HG03045 (cell line): ENCODE results near the gene SLC22A2.
"Not testable (repeated sequence)": the region's sequence is repeated elsewhere in the genome, so short reads cannot be mapped to it uniquely, and the experiment has no call there.

Experiments used
- ATAC-seq: cut with Tn5 transposase; IDR thresholded peaks from one replicate; pipeline ENCODE4 v1.9.1; 2021; ENCODE audit warnings: mild to moderate bottlenecking, moderate library complexity; ENCODE audit not compliant: unreplicated experiment

SLC22A2 gene

GRCh38 chr6:160258346-160259142, at the start of gene SLC22A2:
TSS of gene SLC22A2 (minus strand) at chr6:160258821. CDS start at chr6:160258757, 64 bp downstream.
- no peak for ATAC-seq

- no peak for ATAC-seq
Measured at GRCh38 chr6:160305926-160306713, 47.5 kb upstream of the SLC22A2 start.

- ATAC-seq = no peak
Measured at GRCh38 chr6:160303806-160304205, 45.2 kb upstream of the SLC22A2 start.

- ATAC-seq = not testable (repeated sequence)
Measured at GRCh38 chr6:160302431-160303082, 43.9 kb upstream of the SLC22A2 start.

- ATAC-seq = no peak
Measured at GRCh38 chr6:160301339-160301738, 42.7 kb upstream of the SLC22A2 start.

DNA sequence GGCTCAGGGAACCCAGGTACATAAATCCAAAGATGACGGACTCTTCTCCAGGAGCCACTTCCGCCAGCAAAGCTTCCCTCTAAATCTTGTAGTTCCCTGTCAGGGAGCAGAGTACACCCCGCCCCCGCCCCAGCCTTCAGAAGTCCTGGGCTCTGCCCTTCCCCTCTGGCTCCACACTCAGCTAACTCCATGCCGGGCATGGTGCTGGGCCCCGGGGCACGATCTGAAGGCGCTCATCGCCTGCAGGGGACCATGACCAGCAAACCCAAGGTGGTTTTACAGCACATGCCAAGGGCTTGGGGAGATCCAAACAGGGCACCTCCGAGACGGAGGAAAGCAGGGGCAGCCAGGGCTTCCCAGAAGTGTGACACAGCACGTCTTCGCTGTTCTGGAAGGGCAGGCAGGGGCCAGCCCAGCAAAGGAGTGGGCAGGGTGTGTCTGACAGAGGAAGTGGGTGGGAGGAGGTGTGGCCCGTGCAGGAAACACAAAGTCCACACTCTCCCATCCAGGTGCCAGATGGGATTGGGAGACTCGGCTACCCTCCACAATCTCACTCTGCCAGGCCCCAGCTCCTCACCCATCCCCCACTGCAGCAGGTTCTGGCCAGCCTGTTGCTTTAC, 41.6 kb upstream of the SLC22A2 start:
- no peak for ATAC-seq

DNA sequence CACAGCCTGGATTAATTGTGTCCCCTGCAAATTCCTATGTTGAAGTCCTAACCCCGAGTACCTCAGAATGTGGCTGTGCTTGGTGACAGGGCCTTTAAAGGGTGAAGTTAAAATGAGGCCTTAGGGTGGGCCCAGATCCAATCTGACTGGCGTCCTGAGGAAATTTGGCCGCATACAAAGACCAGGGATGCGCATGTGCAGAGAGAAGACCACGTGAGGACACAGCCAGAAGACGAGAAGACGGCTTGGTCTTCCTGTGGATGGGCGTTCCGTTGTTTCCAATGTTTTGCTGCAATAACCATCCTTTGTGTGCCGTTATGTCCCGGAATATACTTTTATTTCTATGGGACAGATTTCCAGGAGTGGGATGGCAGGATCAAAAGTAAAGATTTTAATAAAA, 40.9 kb upstream of the SLC22A2 start:
- ATAC-seq = no peak

DNA sequence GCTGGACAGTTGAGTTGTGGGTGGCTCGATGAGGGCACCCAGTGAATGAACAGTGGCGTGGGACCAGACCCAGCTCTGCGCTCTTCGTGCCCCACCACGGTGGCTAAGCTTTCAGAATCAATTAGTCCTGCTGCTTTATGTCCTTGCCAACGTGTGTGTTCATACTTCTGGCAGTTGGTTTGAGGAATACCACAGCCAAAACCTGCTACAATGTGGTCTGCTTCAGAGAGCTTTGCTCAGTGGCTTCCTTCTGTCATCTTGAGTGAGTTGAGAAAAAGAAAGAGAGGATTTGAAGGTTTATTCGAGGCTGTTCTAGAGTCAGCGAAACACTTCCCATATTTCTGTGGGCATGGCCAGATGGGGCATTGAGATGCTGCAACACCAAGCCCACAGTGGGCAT, 39.5 kb upstream of the SLC22A2 start:
- ATAC-seq = no peak

GRCh38 chr6:160297310-160297709, 38.7 kb upstream of the SLC22A2 start:
- ATAC-seq = no peak

DNA sequence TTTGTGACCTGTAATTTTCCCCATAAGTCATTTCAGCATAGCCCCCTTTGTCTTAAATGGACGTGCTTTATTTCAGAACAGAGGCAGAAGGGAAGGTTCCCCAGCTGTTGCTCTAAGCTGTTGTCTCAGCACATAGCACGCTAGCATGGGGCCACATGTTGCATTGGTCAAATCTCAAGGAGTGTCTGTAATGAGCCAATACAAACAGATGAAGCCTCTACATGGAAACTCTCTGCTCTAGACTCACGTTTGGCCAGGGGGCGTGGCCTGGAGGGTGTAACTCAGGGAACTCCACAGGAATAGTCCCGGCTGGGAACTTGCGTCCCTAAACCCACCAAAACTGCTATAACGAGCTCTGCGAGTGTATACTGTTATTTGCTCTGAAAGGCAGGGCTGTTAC, 35.2 kb upstream of the SLC22A2 start:
- ATAC-seq = no peak

- ATAC-seq = no peak
Measured at GRCh38 chr6:160285541-160286105, 27.0 kb upstream of the SLC22A2 start.

DNA sequence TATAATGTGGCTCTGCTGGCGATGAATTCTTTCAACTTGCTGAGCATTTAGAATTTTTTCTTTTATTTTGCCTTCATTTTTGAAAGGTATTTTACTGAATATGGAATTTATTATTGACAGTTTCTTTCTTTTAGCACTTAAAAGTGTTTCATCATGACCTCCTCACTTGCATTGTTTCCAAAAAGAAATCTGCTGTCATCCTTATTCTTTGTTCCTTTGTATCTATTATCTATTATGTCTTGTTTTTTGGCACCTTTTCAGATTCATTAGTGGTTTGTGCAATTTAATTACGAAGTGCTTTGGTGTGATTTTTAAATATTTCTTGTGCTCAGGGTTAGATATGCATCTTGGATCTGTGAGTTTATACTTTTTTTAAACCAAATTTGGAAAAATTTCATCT, 26.0 kb upstream of the SLC22A2 start:
- no peak for ATAC-seq

GRCh38 chr6:160282444-160282843, 23.8 kb upstream of the SLC22A2 start:
- ATAC-seq = no peak

DNA sequence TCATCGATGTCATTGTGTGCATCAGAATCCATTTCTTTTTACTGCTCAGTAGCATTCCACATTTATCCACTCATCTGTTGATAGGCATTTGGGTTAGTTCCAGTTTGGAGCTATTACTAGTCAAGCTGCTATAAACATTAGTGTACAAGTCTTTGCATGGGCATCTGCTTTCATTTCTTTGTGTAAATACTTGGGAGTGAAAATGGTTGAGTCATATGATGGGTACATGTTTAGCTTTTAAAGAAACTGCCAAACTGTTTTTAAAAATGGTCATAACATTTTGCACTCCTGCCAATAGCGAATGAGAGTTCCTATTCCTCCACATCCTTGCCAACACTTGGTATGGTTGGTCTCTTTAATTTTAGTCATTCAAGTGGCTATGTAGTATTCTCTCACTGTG, 21.2 kb upstream of the SLC22A2 start:
- no peak for ATAC-seq

GRCh38 chr6:160278786-160279310, 20.2 kb upstream of the SLC22A2 start:
- no peak for ATAC-seq

GRCh38 chr6:160278311-160278710, 19.7 kb upstream of the SLC22A2 start:
- no peak for ATAC-seq

DNA sequence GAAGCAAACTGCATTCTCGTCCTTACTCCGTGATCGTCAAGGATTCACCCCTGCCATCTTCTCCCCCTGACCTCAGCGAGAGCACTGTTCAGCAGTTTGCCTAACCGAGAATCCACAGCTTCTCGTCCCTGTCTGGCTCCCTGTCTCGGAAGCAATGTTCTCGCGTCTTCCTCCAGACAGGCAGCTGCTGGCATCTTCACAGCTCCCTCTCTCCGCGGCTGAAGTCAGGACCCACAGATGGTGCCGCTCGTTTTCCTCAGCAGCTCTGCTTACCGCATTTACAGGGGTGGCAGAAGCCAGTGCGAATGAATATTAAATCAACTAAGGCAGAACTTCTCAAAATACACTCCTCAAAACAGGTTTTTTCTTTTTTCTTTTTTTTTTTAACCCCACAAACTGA, 18.9 kb upstream of the SLC22A2 start:
- no peak for ATAC-seq

GRCh38 chr6:160277144-160277543, 18.5 kb upstream of the SLC22A2 start:
- ATAC-seq = no peak

- no peak for ATAC-seq
Measured at GRCh38 chr6:160276126-160276525, 17.5 kb upstream of the SLC22A2 start.

DNA sequence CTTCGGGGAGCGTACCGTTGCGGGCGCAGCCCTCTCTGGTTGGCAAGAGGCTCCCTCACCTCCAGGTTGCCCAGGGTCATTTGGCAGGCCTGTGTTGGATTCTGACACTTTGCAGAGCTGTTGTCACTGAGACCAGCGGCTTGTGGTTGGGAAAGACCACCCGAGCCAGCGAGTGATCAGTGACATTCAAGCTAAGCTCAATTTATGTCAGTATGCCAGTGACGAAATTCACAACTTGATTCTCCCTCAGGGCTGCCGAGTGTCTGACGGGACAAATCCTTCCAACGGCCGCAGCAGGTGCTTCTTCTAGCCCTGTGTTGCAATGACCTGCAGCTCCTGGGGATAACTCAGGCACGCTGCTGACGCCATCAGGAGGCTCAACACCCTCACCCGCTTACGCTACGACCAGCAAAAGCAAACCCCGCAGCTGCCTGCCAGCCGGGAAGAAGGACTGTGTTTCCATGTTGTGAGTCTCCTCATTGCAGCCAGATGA, 16.9 kb upstream of the SLC22A2 start:
- no peak for ATAC-seq
